CD4-positive, alpha-beta T cell treated with Interleukin-17A for 4 hours (primary cell): ENCODE data around the gene GCLC.
"Not testable (repeated sequence)": the region's sequence is repeated elsewhere in the genome, so short reads cannot be mapped to it uniquely, and the experiment has no call there.

Experiments
- DNase-seq: peaks from one replicate; pipeline ENCODE4 v3.0.0-alpha.2; 2020; ENCODE audit warnings: mixed read lengths

GCLC gene

GRCh38 chr6:53487080-53487479, 57.8 kb downstream of the GCLC start:
- no peak for DNase-seq

DNA sequence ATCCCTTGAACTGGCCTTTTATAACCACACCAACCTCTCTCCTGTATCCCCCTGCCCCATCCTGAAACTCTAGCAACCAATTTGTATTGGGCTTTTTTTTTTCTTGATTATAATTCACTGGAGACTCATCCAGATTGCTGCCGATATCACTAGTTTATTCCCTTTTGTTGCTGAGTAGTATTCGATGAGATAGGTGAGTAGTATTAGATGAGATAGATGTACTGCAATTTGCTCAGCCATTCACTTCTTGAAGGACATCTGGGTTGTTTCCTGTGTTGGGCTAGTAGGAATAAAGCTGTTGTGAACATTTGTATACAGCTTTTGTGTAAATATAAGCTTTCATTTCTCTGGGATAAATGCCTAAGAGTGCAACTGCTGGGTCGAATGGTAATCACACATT, 58.2 kb downstream of the GCLC start:
- DNase-seq, result no peak

GRCh38 chr6:53484476-53485280, 60.2 kb downstream of the GCLC start:
- peak; percentile 81 for DNase-seq

- no peak for DNase-seq
Observed at GRCh38 chr6:53483423-53484353, 61.2 kb downstream of the GCLC start.

DNA sequence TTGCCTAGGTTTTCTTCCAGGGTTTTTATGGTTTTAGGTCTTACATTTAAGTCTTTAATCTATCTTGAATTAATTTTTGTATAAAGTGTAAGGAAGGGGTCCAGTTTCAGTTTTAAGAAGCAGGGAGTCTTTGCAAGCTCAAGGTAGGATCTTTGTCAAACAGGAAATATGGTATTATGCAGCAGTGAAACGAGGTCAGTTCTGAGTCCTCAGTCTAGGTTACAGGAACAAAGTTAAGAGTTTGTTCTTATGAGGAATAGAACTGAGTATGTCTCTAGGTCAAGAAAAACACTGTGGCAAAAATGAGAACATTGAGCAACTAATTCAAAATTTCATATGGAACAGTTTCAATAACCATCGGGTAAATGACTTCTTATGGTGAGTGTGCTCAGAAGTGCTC, 63.6 kb downstream of the GCLC start:
- no peak for DNase-seq

DNA sequence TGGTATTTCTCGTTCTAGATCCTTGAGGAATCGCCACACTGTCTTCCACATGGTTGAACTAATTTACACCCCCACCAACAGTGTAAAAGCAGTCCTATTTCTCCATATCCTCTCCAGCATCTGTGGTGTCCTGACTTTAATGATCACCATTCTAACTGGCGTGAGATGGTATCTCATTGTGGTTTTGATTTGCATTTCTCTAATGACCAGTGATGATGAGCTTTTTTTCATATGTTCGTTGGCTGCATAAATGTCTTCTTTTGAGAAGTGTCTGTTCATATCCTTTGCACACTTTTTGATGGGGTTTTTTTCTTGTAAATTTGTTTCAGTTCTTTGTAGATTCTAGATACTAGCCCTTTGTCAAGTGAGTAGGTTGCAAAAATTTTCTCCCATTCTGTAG, 64.1 kb downstream of the GCLC start:
- DNase-seq, result not testable (repeated sequence)

GRCh38 chr6:53479871-53480270, 65.0 kb downstream of the GCLC start:
- no peak for DNase-seq

- DNase-seq, result no peak
Observed at GRCh38 chr6:53476964-53477363, 67.9 kb downstream of the GCLC start.

- no peak for DNase-seq
Observed at GRCh38 chr6:53474010-53474409, 70.9 kb downstream of the GCLC start.

GRCh38 chr6:53469163-53469562, 75.7 kb downstream of the GCLC start:
- DNase-seq, result no peak

- DNase-seq, result no peak
Observed at GRCh38 chr6:53466257-53466656, 78.6 kb downstream of the GCLC start.

GRCh38 chr6:53465732-53466131, 79.2 kb downstream of the GCLC start:
- DNase-seq, result no peak

GRCh38 chr6:53464927-53465460, 79.9 kb downstream of the GCLC start:
- no peak for DNase-seq

DNA sequence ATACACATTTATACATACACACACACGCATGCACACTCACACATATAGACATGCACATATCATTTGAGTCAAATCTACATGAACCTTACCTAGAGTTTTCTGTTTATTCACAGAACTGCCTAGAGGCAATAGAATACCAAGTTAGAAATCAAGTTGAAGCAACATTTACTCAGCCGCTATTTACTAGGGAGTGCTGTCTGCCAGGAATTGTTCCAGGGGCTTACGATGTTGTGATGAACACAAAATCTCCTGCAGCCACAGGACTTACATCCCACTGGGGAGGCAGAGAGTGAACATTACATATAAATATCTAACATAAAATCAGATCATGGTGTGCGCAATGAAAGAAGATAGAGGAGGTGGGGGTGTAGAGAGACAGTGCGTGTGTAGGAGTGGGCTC, 80.4 kb downstream of the GCLC start:
- no peak for DNase-seq

- DNase-seq, result no peak
Observed at GRCh38 chr6:53461696-53462095, 83.2 kb downstream of the GCLC start.

DNA sequence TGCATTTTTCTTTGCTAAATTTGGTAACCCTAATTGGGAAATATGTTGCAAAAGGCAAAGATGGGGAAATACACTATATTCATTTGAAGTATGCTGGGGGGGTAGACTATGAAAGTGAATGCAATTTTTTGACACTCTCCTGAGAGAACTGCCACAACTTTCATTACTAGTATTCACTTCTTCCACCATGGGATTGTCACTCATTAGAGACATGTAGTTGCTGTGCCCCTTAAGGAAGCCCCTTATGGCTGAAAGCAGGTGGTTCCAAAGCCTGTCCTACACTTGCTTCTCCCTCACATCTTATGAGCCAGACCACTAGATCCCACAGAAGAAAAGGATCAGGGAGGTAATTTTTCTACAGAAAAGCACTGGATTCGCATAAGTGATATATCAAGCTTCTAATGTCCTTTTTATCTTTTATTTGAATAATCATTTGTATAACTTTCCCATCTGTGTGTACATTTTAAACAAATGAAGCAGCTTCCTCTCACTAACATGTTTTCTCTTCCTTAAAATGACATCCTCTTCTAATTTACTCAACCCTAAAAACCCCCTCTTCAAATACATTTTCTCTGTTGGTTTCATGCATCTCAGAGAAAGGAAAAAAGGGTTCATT, 83.8 kb downstream of the GCLC start:
- no peak for DNase-seq

- no peak for DNase-seq
Observed at GRCh38 chr6:53458105-53458866, 86.6 kb downstream of the GCLC start.

DNA sequence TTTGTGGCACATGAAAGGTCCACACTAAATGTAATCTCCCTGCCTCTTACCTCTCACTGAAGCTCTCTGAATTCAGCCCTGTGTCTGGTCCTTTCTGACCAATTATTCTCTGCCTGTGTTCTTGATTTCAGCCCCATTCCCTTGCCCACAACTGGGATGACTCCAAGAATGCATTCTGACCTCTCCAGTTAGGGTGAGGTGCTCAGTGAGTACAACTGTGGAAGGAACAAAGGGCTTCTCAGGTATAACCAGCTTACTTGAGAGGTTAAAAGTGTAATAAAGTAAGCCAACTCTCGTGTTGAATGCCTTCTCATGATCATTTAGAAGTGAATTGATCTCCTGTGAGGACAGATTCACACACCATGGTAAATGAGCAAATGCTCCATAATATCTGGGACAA, 88.1 kb downstream of the GCLC start:
- no peak for DNase-seq

DNA sequence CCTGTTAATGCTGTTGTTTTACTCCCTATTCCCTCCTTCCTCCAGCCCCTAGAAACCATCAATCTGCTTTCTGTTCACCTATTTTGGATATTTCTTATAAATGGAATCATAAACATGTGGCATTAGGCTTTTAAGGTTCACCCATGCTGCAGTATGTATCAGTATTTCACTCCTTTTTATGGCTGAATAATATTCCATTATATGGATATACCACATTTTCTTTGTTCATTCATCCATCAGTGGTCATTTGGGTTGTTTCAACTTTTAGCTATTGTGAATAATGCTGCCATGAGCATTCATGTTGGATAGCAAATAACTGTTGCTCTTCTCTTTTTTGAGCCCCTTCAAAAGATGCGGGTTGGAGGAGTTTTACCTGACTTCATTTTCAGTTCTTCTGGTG, 89.2 kb downstream of the GCLC start:
- DNase-seq, result no peak

GRCh38 chr6:53451165-53451564, 93.7 kb downstream of the GCLC start:
- no peak for DNase-seq

DNA sequence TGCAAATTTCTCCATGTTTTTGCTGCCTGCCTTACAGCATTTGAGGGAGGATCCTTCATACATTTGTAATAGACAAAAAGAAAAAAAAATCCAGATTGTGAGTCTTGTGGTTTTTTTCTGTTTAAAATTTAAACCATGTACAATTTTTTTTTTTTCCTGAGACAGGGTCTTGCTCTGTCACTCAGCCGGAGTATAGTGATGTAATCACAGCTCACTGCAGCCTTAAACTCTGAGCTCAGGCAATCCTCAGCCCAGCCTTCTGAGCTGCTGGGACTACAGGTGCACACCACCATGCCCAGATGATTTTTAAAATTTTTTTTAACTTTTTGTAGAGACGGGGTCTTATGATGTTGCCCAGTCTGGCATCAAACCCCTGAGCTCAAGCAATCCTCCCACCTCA, 97.0 kb downstream of the GCLC start:
- no peak for DNase-seq
